Liver (tissue), 9 donors: ENCODE results near the gene CRYBG1. TPM values are rescaled to one million over a fixed set of nuclear protein-coding genes. Genes with fewer than 3 reads are reported as not detected.

Experiments
- DNase-seq: peaks from one replicate; pipeline ENCODE4 v3.0.0-alpha.2; 2017; ENCODE audit warnings: low spot score
- H3K27ac ChIP-seq, 2 donors: one replicate each; pipeline ENCODE4 v1.7.0; 2013; ENCODE audit warnings: inconsistent platforms in 2 of 2, low read length in 2 of 2, control low read depth in 1 of 2, low read depth in 1 of 2, mild to moderate bottlenecking in 1 of 2
- H3K27me3 ChIP-seq, 4 donors: one replicate each; pipeline versions ENCODE4 v1.6.1 to v1.7.0; 2013; ENCODE audit warnings: low read length in 3 of 4, inconsistent platforms in 1 of 4, mild to moderate bottlenecking in 1 of 4, moderate library complexity in 1 of 4; ENCODE audit not compliant: control insufficient read depth in 4 of 4, insufficient read depth in 4 of 4
- H3K36me3 ChIP-seq, 4 donors: one replicate each; pipeline versions ENCODE4 v1.6.1 to v1.7.0; 2013; ENCODE audit warnings: low read length in 3 of 4, mild to moderate bottlenecking in 3 of 4, low read depth in 1 of 4, moderate library complexity in 1 of 4; ENCODE audit not compliant: control insufficient read depth in 4 of 4, insufficient read depth in 3 of 4
- H3K4me1 ChIP-seq, 4 donors: one replicate each; pipeline versions ENCODE4 v1.6.1 to v1.7.0; 2013; ENCODE audit warnings: low read length in 3 of 4, mild to moderate bottlenecking in 3 of 4, moderate library complexity in 1 of 4; ENCODE audit not compliant: control insufficient read depth in 4 of 4, insufficient read depth in 4 of 4
- H3K4me3 ChIP-seq, 3 donors: one replicate each; pipeline versions ENCODE4 v1.6.1 to v1.7.0; 2013; ENCODE audit warnings: low read length in 3 of 3, control low read depth in 1 of 3, low read depth in 1 of 3, mild to moderate bottlenecking in 1 of 3
- H3K9ac ChIP-seq, 2 donors: one replicate each; pipeline ENCODE4 v1.7.0; 2013; ENCODE audit warnings: low read length in 2 of 2, mild to moderate bottlenecking in 2 of 2, moderate library complexity in 2 of 2, control low read depth in 1 of 2, low read depth in 1 of 2
- H3K9me3 ChIP-seq, 4 donors: one replicate each; pipeline versions ENCODE4 v1.6.1 to v1.7.0; 2013; ENCODE audit warnings: low read length in 3 of 4; ENCODE audit not compliant: control insufficient read depth in 4 of 4
- EGR1 ChIP-seq, 2 donors: IDR thresholded peaks; 2 replicates each; pipeline ENCODE4 v1.6.1; 2016 to 2018; ENCODE audit warnings: antibody characterized with exemption in 2 of 2, low read depth in 2 of 2
- FOXA1 ChIP-seq: IDR thresholded peaks from 2 replicates; pipeline ENCODE4 v1.6.1; 2016; ENCODE audit warnings: antibody characterized with exemption
- FOXA2 ChIP-seq: IDR thresholded peaks from 2 replicates; pipeline ENCODE4 v1.6.1; 2016; ENCODE audit warnings: antibody characterized with exemption
- GABPA ChIP-seq, 2 donors: IDR thresholded peaks in 1 of 2; conservative IDR thresholded peaks in 1 of 2; 2 replicates each; pipeline ENCODE4 v1.6.1; 2016; ENCODE audit warnings: antibody characterized with exemption in 2 of 2, mild to moderate bottlenecking in 1 of 2, moderate library complexity in 1 of 2
- HNF4A ChIP-seq, 2 donors: conservative IDR thresholded peaks; 2 replicates each; pipeline ENCODE4 v1.6.1; 2016; ENCODE audit warnings: antibody characterized with exemption in 2 of 2, mild to moderate bottlenecking in 2 of 2
- HNF4G ChIP-seq: IDR thresholded peaks from 2 replicates; pipeline ENCODE4 v1.6.1; 2016; ENCODE audit warnings: antibody characterized with exemption
- JUND ChIP-seq, 2 donors: IDR thresholded peaks; 2 replicates each; pipeline ENCODE4 v1.6.1; 2016; ENCODE audit warnings: antibody characterized with exemption in 2 of 2
- NR2F2 ChIP-seq: IDR thresholded peaks from 2 replicates; pipeline ENCODE4 v1.6.1; 2016; ENCODE audit warnings: antibody characterized with exemption
- RAD21 ChIP-seq, 2 donors: IDR thresholded peaks; 2 replicates each; pipeline ENCODE4 v1.6.1; 2016; ENCODE audit warnings: antibody characterized with exemption in 2 of 2, mild to moderate bottlenecking in 2 of 2
- REST ChIP-seq: IDR thresholded peaks from 2 replicates; pipeline ENCODE4 v1.6.1; 2016; ENCODE audit warnings: antibody characterized with exemption, mild to moderate bottlenecking
- RXRA ChIP-seq, 2 donors: IDR thresholded peaks; 2 replicates each; pipeline ENCODE4 v1.6.1; 2017 to 2018; ENCODE audit warnings: antibody characterized with exemption in 2 of 2, mild to moderate bottlenecking in 1 of 2
- SP1 ChIP-seq: IDR thresholded peaks from 2 replicates; pipeline ENCODE4 v1.6.1; 2018; ENCODE audit warnings: antibody characterized with exemption, mild to moderate bottlenecking
- TAF1 ChIP-seq: conservative IDR thresholded peaks from 2 replicates; pipeline ENCODE4 v1.6.1; 2016; ENCODE audit warnings: antibody characterized with exemption, mild to moderate bottlenecking
- YY1 ChIP-seq: IDR thresholded peaks from 2 replicates; pipeline ENCODE4 v1.6.1; 2016; ENCODE audit warnings: antibody characterized with exemption, mild to moderate bottlenecking
- ZBTB33 ChIP-seq: IDR thresholded peaks from 2 replicates; pipeline ENCODE4 v1.6.1; 2016; ENCODE audit warnings: antibody characterized with exemption
- WGBS: extraction: QIAGEN DNeasy Blood & Tissue Kit; methylation state at CpG from one replicate; pipeline ENCODE4 v1.1.7; 2013; 5-methylcytosine and 5-hydroxymethylcytosine counted together
- polyA plus RNA-seq, 2 donors: library from polyadenylated mRNA; stranded (reverse) in 1 of 2; unstranded in 1 of 2; fragments of 200-250 nt in 1 of 2; fragments of >200 nt in 1 of 2; fragmentation: Nextera tagmentation in 1 of 2; extraction: Ambion mirVana in 1 of 2; gene quantifications; one replicate each; pipeline versions ENCODE4 v1.2.1 to v1.2.3, GENCODE V29; 2013 to 2015
- total RNA-seq, 2 donors: library from RNA; depleted of rRNA; stranded (reverse); fragments of >200 nt; gene quantifications; one replicate each; pipeline ENCODE4 v1.2.3, GENCODE V29; 2014
- TF ChIP-seq, protein P1 (sequence below): IDR thresholded peaks from 2 replicates; pipeline ENCODE4 v1.6.1; 2016; ENCODE audit warnings: antibody characterized with exemption
- TF ChIP-seq, protein P2 (sequence below): fragments of 150-350 bp; IDR thresholded peaks from 2 replicates; pipeline ENCODE4 v1.5.1; 2017; ENCODE audit warnings: improper control_type of control experiment, low read depth, low read length; ENCODE audit not compliant: missing input control
- TF ChIP-seq, protein P3 (sequence below): IDR thresholded peaks from 2 replicates; pipeline ENCODE4 v1.6.1; 2016; ENCODE audit warnings: antibody characterized with exemption
- donor health status: healthy.
- donor health status: healthy.
- donor health status: healthy.
- donor health status: healthy.
- donor health status: healthy.

The CRYBG1 gene
- total and polyA plus RNA-seq, 4 donors: 2.3 to 8.7 (median 4.0) TPM

GRCh38 chr6:106530026-106530425 is 169.5 kb downstream of the CRYBG1 start:
- no peak overlapping the region for H3K4me3 ChIP-seq
- WGBS: 94% methylated on average over 1 of the region's 1 CpG
- TF ChIP-seq TAF1 (no peak), SP1 (no peak), NR2F2 (no peak), RAD21 (IDR thresholded peaks at IDR 0.05) (no peak), HNF4G (no peak)
- TF ChIP-seq, protein P1, sequence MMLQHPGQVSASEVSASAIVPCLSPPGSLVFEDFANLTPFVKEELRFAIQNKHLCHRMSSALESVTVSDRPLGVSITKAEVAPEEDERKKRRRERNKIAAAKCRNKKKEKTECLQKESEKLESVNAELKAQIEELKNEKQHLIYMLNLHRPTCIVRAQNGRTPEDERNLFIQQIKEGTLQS: no peak
- H3K27ac ChIP-seq: no peak overlapping the region
- H3K4me1 ChIP-seq: peaks cover 0 to 12% (median 0%) of the 10 kb centered on the region in 4 donors
- H3K36me3 ChIP-seq: peaks cover 0 to 23% (median 6%) of the 10 kb centered on the region in 4 donors
- H3K9me3 ChIP-seq: no peaks in the 10 kb centered on the region
- H3K9ac ChIP-seq: no peak overlapping the region
- no peaks in the 10 kb centered on the region for H3K27me3 ChIP-seq
- no peak for DNase-seq

DNA sequence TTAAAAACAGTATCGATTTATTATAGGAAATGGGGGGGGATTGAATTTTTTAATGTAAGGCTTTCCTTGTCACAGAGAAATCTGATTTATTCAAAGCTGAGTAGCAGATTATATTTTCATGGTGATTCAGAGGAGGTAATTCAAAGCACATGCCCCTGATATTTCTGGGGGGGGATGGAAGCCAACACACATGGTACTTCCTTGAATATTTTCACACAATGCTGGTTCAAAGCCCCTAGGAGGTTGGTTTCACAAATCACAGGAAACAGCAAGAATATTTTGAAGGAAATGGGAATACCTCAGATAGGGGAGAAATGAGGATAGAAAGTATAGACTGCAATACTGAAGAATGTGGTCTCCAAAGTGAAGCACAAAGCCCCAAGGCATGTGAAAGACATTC is 170.0 kb downstream of the CRYBG1 start:
- 95% methylated on average over 1 of the region's 1 CpG for WGBS
- Histone ChIP-seq H3K9ac (no peak overlapping the region), H3K4me3 (no peak overlapping the region), H3K4me1 (peaks cover 0 to 8% (median 0%) of the 10 kb centered on the region in 4 donors), H3K36me3 (peaks cover 0 to 23% (median 6%) of the 10 kb centered on the region in 4 donors), H3K27ac (no peak overlapping the region), H3K27me3 (no peaks in the 10 kb centered on the region), H3K9me3 (no peaks in the 10 kb centered on the region)
- DNase-seq: no peak
- no peak for TF ChIP-seq HNF4A (conservative IDR thresholded peaks at IDR 0.05)
- TF ChIP-seq, protein P1: no peak
- TF ChIP-seq HNF4G: no peak
- no peak for TF ChIP-seq ZBTB33
- TF ChIP-seq YY1: no peak
- TF ChIP-seq GABPA (IDR thresholded peaks at IDR 0.05 in 1 of 2, conservative IDR thresholded peaks at IDR 0.05 in 1 of 2): no peak
- no peak for TF ChIP-seq SP1
- TF ChIP-seq, protein P2, sequence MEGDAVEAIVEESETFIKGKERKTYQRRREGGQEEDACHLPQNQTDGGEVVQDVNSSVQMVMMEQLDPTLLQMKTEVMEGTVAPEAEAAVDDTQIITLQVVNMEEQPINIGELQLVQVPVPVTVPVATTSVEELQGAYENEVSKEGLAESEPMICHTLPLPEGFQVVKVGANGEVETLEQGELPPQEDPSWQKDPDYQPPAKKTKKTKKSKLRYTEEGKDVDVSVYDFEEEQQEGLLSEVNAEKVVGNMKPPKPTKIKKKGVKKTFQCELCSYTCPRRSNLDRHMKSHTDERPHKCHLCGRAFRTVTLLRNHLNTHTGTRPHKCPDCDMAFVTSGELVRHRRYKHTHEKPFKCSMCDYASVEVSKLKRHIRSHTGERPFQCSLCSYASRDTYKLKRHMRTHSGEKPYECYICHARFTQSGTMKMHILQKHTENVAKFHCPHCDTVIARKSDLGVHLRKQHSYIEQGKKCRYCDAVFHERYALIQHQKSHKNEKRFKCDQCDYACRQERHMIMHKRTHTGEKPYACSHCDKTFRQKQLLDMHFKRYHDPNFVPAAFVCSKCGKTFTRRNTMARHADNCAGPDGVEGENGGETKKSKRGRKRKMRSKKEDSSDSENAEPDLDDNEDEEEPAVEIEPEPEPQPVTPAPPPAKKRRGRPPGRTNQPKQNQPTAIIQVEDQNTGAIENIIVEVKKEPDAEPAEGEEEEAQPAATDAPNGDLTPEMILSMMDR: no peak
- TF ChIP-seq, protein P3, sequence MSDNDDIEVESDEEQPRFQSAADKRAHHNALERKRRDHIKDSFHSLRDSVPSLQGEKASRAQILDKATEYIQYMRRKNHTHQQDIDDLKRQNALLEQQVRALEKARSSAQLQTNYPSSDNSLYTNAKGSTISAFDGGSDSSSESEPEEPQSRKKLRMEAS: no peak
- TF ChIP-seq TAF1: no peak
- no peak for TF ChIP-seq JUND (IDR thresholded peaks at IDR 0.05)
- no peak for TF ChIP-seq RXRA (IDR thresholded peaks at IDR 0.05)
- TF ChIP-seq REST: no peak
- TF ChIP-seq EGR1 (IDR thresholded peaks at IDR 0.05; ENCODE audit: low read depth in 2 of 2): no peak
- TF ChIP-seq RAD21 (IDR thresholded peaks at IDR 0.05): no peak
- TF ChIP-seq FOXA2: no peak
- TF ChIP-seq NR2F2: no peak
- no peak for TF ChIP-seq FOXA1
